ENCODE results near the gene HIPK2.

HIPK2 gene

DNA sequence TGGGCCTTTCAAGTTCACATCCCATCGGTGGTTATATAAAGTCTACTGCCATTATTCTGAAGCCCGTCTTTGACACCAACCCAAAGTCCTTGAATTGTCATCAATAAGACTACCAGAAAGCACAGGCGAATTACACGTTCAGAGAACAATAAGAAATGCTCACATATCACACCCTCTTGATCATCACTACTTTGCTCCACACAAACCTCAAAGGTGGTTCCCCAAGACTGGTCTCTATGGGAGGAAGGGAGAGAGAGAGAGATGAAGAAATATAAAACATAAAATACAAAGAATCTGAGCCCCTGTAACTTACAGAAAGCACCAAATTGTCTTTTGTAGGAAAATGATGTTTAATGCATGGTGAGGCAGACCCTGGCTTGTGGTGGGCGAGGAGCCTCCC lies 4.4 kb downstream of the HIPK2 start:
- H3K4me2 ChIP-seq (ENCODE audit: low read length) = no peak overlapping the region
- H3K9me3 ChIP-seq (ENCODE audit: control insufficient read depth, low read length) = no peaks in the 10 kb centered on the region
- H3K79me2 ChIP-seq = peaks cover 46% of the 10 kb centered on the region
- no peak overlapping the region for H3K4me3 ChIP-seq (ENCODE audit: low read depth, low read length)
- no peak for TF ChIP-seq CTCF (IDR thresholded peaks at IDR 0.05)
- H3K27ac ChIP-seq = no peak overlapping the region
- peaks cover 12% of the 10 kb centered on the region for H3K4me1 ChIP-seq
- no peaks in the 10 kb centered on the region for H3K36me3 ChIP-seq (ENCODE audit: control insufficient read depth, insufficient read depth, low read length)
- H3K27me3 ChIP-seq (ENCODE audit: control insufficient read depth, insufficient read depth, low read length) = no peaks in the 10 kb centered on the region
- H2AFZ ChIP-seq = no peak overlapping the region
- no peak overlapping the region for H3K9ac ChIP-seq

GRCh38 chr7:139772873-139773272 lies 4.9 kb downstream of the HIPK2 start:
- Histone ChIP-seq H3K79me2 (peaks cover 46% of the 10 kb centered on the region), H3K9ac (no peak overlapping the region), H3K4me1 (peaks cover 12% of the 10 kb centered on the region), H3K27ac (no peak overlapping the region), H3K4me3 (ENCODE audit: low read depth, low read length) (no peak overlapping the region), H3K9me3 (ENCODE audit: control insufficient read depth, low read length) (no peaks in the 10 kb centered on the region), H3K4me2 (ENCODE audit: low read length) (no peak overlapping the region), H3K36me3 (ENCODE audit: control insufficient read depth, insufficient read depth, low read length) (no peaks in the 10 kb centered on the region), H2AFZ (no peak overlapping the region), H3K27me3 (ENCODE audit: control insufficient read depth, insufficient read depth, low read length) (no peaks in the 10 kb centered on the region)
- TF ChIP-seq CTCF (IDR thresholded peaks at IDR 0.05) = no peak

DNA sequence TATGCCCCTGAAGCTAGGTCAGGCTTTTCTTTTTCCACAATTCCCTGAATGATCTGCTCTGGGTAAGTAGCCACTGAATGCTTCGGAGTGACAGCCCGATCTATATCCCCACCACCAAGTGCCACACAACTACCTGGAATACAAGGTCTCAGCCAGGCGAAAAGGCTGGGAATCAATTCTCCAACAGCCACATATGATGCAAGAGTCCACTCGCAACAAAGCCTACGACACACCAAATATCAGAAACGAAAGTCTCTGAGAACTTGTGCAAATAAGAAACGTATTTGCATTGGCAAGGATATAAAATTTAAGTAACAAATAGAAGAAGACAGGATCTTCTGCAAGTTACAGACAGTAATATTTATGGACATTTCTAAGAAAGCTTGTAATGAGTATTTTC lies 5.7 kb downstream of the HIPK2 start:
- TF ChIP-seq CTCF (IDR thresholded peaks at IDR 0.05) = no peak
- H3K79me2 ChIP-seq = peaks cover 48% of the 10 kb centered on the region
- H3K36me3 ChIP-seq (ENCODE audit: control insufficient read depth, insufficient read depth, low read length) = no peaks in the 10 kb centered on the region
- no peaks in the 10 kb centered on the region for H3K27me3 ChIP-seq (ENCODE audit: control insufficient read depth, insufficient read depth, low read length)
- H3K4me2 ChIP-seq (ENCODE audit: low read length) = no peak overlapping the region
- no peak overlapping the region for H2AFZ ChIP-seq
- H3K27ac ChIP-seq = no peak overlapping the region
- no peaks in the 10 kb centered on the region for H3K9me3 ChIP-seq (ENCODE audit: control insufficient read depth, low read length)
- H3K4me3 ChIP-seq (ENCODE audit: low read depth, low read length) = no peak overlapping the region
- peaks cover 12% of the 10 kb centered on the region for H3K4me1 ChIP-seq
- H3K9ac ChIP-seq = no peak overlapping the region

GRCh38 chr7:139771001-139771956 lies 6.5 kb downstream of the HIPK2 start:
- H3K27ac ChIP-seq = no peak overlapping the region

More at GRCh38 chr7:139771001-139771956, 6.5 kb downstream of the HIPK2 start:
- no peak overlapping the region for H3K9ac ChIP-seq
- peaks cover 54% of the 10 kb centered on the region for H3K79me2 ChIP-seq
- no peaks in the 10 kb centered on the region for H3K27me3 ChIP-seq (ENCODE audit: control insufficient read depth, insufficient read depth, low read length)
- peaks cover 12% of the 10 kb centered on the region for H3K4me1 ChIP-seq
- no peak overlapping the region for H3K4me3 ChIP-seq (ENCODE audit: low read depth, low read length)
- no peak for TF ChIP-seq CTCF (IDR thresholded peaks at IDR 0.05)
- peak overlapping the region; percentile 35 for H3K4me2 ChIP-seq (ENCODE audit: low read length)
- H3K9me3 ChIP-seq (ENCODE audit: control insufficient read depth, low read length) = no peaks in the 10 kb centered on the region
- no peak overlapping the region for H2AFZ ChIP-seq
- H3K36me3 ChIP-seq (ENCODE audit: control insufficient read depth, insufficient read depth, low read length) = no peaks in the 10 kb centered on the region
